Mucosa of rectum (tissue), 2 donors: ENCODE measurements around the gene KTN1.
A peak's percentile ranks its signal among the peaks of the same experiment; 100 is the strongest.

Experiments used
- H3K27ac ChIP-seq, 2 donors: one replicate each; pipeline ENCODE4 v1.7.0; 2013; ENCODE audit warnings: inconsistent platforms in 2 of 2, low read depth in 2 of 2, low read length in 2 of 2
- H3K27me3 ChIP-seq, 2 donors: one replicate each; pipeline ENCODE4 v1.7.0; 2013; ENCODE audit warnings: low read length in 2 of 2; ENCODE audit not compliant: control insufficient read depth in 2 of 2, insufficient read depth in 2 of 2
- H3K36me3 ChIP-seq, 2 donors: one replicate each; pipeline ENCODE4 v1.7.0; 2013; ENCODE audit warnings: low read length in 2 of 2; ENCODE audit not compliant: control insufficient read depth in 2 of 2, insufficient read depth in 2 of 2
- H3K4me1 ChIP-seq, 2 donors: one replicate each; pipeline ENCODE4 v1.7.0; 2013; ENCODE audit warnings: low read length in 2 of 2, mild to moderate bottlenecking in 1 of 2; ENCODE audit not compliant: control insufficient read depth in 2 of 2, insufficient read depth in 2 of 2
- H3K4me3 ChIP-seq, 2 donors: one replicate each; pipeline ENCODE4 v1.7.0; 2013; ENCODE audit warnings: low read length in 2 of 2
- H3K9ac ChIP-seq, 2 donors: one replicate each; pipeline ENCODE4 v1.7.0; 2013; ENCODE audit warnings: low read length in 2 of 2, low read depth in 1 of 2, mild to moderate bottlenecking in 1 of 2
- H3K9me3 ChIP-seq, 2 donors: one replicate each; pipeline ENCODE4 v1.7.0; 2013; ENCODE audit warnings: low read length in 2 of 2; ENCODE audit not compliant: control insufficient read depth in 2 of 2
- donor health status: healthy.
- donor health status: Normal muscosa, but diverticular disease.

Gene KTN1

DNA sequence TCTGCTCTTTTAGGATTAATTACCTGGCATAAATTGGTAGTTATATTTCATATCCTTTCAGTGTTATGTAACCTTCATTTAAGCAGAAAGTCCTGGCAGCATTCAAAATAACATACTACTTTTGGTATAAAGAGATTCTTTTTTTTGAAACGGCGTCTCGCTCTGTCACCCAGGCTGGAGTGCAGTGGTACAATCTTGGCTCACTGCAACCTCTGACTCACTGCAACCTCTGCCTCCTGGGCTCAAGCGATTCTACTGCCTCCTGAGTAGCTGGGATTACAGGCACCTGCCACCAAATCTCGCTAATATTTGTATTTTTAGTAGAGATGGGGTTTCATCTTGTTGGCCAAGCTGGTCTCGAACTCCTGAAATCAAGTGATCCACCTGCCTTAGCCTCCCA, 9.2 kb downstream of the KTN1 start:
- H3K4me3 ChIP-seq: no peak overlapping the region
- peaks cover 22 to 24% of the 10 kb centered on the region in 2 donors for H3K4me1 ChIP-seq
- H3K36me3 ChIP-seq: no peaks in the 10 kb centered on the region
- no peaks in the 10 kb centered on the region for H3K9me3 ChIP-seq
- no peaks in the 10 kb centered on the region for H3K27me3 ChIP-seq
- H3K27ac ChIP-seq: no peak overlapping the region
- no peak overlapping the region for H3K9ac ChIP-seq

DNA sequence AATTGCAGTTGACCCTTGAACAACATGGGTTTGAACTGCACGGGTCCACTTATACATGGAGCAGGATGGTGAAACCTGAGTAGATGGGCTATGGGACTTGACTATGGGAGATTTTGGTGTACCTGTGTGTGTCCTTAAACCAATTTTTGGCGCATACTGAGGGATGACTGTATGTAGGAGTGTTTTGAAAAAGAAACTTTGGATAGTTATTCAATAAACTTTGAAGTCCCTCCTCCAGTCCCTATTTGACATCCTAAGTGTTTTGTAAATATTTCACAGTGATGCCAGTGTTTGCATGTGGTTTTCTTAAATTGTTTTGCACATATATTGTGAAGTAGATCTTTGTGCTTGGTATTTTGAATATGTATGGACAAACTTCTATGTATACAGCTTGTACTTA, 12.4 kb downstream of the KTN1 start:
- Histone ChIP-seq H3K4me1 (peaks cover 10 to 12% of the 10 kb centered on the region in 2 donors), H3K9ac (no peak overlapping the region), H3K27me3 (no peaks in the 10 kb centered on the region), H3K9me3 (no peaks in the 10 kb centered on the region), H3K27ac (no peak overlapping the region), H3K36me3 (no peaks in the 10 kb centered on the region), H3K4me3 (no peak overlapping the region)

DNA sequence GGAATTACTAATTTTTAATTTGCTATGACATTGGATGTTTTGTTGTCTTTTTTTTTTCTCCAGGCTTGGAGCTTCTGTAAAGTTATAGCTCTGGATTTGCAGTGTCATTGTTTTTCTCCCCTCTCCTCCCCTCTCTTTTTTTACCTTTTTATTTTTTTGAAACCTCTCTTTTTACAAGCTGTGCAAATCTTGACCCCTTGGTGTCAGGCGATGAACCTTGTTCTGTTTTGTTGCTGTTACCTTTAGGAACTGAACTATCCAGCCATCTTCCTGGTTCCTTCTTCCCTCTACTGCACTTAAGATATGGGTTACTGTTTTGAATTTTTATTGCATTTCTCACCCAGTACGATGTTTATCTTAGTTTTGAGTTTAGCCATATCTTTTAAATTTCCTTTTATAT, 13.7 kb downstream of the KTN1 start:
- Histone ChIP-seq H3K27me3 (no peaks in the 10 kb centered on the region), H3K27ac (peak overlapping the region in 1 of 2 donors; percentile 14), H3K36me3 (no peaks in the 10 kb centered on the region), H3K9me3 (no peaks in the 10 kb centered on the region), H3K4me1 (peaks cover 5 to 8% of the 10 kb centered on the region in 2 donors), H3K4me3 (no peak overlapping the region), H3K9ac (no peak overlapping the region)

DNA sequence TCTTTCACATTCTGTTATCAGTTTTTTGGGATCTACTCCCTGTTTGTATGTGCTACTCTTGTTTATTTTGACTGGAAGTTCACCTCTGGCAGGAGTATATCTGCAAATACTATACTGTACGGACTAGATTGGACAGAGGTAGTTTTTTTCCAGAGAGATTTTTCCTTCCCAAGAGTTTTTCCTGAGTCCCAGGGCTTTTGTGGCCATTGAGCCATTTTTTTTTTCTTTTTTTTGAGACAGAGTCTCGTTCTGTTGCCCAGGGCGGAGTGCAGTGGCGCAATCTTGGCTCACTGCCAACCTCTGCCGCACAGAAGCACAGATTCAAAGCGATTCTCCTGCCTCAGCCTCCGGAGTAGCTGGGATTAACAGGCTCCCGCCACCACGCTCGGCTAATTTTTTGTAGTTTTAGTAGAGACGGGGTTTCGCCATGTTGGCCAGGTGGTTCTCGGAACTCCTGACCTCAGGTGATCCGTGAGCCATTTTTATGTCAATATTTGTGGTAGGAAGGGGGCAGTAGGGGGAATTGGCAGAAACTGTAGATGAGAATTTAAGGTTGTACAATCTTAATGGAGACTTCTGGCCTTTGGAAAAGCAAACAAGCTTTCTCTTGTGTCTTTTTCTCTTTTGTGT, 19.4 kb downstream of the KTN1 start:
- H3K27me3 ChIP-seq: no peaks in the 10 kb centered on the region
- peaks cover 0 to 3% of the 10 kb centered on the region in 2 donors for H3K4me1 ChIP-seq
- no peaks in the 10 kb centered on the region for H3K36me3 ChIP-seq
- H3K27ac ChIP-seq: no peak overlapping the region
- H3K4me3 ChIP-seq: peak overlapping the region; percentile 48 to 55
- no peaks in the 10 kb centered on the region for H3K9me3 ChIP-seq
- peak overlapping the region in 1 of 2 donors; percentile 16 for H3K9ac ChIP-seq

DNA sequence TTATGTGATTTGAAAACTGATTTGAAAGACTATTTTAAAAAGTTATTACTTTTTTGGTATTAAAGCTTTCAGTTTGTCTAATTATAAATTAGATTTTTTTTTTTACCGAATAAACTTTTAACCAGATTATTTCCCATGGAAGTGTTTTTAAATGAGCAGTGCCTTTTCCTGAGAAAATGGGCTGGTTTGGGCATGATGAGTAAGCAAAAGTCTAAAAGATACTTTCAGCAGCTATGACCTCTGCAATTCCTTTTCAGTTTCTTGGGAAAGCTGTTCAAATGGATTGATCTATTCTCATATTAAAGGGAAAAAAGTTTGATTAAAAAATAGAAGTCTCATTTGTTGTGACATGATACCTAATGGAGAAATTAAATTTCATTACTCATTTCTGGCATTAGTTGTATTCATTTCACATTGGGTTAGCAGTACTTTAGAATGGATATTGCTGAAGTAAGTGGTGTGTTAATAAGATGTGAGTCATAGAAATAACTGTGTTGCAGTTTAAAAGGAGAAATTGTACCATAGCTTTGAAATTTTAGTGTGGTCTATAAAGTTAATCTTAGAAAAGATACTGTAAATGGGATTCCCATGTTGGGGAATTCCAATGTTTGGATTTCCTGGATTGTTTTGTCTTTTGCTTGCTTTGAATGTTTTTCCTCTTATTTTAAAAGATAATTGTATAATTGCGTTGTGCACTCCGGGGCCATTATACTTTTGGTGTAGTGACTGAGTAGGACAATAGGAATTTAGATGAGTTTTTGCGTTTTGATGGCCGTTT, 21.0 kb downstream of the KTN1 start:
- Histone ChIP-seq H3K9me3 (no peaks in the 10 kb centered on the region), H3K27me3 (no peaks in the 10 kb centered on the region), H3K27ac (no peak overlapping the region), H3K9ac (no peak overlapping the region), H3K4me3 (no peak overlapping the region), H3K36me3 (no peaks in the 10 kb centered on the region), H3K4me1 (peaks cover 2 to 8% of the 10 kb centered on the region in 2 donors)

DNA sequence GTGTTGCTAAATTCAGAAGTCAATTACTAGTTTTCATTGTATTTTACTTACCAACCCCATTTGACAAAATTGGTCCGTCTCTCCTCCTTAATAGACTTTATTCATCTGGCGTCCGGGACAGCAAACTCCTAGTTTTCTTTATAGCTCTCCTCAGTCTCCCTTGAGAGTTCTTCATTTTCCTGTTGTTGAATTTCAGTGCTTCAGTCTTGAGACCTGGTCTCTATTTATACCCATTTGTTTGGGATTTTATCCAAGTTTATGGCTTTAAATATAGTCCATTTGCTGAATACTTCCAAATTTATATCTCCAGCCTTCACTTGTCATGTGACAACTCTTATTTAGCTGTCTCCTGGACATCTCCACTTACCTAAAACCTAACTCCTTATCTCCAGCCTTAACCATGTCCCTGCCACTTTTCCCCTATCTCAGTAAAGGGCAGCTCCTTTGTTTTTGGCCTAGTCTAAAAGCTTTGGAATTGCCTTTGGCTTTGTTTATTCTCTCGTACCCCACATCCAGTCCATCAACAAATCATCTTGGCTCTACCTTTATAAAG, 23.5 kb downstream of the KTN1 start:
- Histone ChIP-seq H3K4me1 (peaks cover 2 to 13% of the 10 kb centered on the region in 2 donors), H3K36me3 (no peaks in the 10 kb centered on the region), H3K27me3 (no peaks in the 10 kb centered on the region), H3K9ac (no peak overlapping the region), H3K9me3 (no peaks in the 10 kb centered on the region), H3K27ac (no peak overlapping the region), H3K4me3 (no peak overlapping the region)

DNA sequence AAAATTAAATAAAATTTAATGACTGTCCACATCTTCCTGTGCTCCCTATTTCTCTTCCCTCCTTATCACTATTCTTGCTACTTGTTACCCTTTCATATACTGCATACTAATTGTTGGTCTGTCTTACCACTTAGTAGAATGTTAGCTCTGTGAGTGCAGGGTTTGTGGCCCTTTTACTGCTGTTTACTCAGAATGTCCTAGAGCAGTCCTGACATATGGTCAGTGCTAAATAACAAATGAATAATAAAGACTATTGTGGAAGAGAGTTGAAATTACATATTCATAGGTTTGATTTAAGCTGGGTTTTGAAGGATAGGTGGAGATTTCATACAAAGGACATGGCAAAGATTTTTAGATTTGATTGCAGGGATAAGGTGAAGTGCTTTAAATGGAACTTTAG, 24.5 kb downstream of the KTN1 start:
- Histone ChIP-seq H3K4me1 (peaks cover 2 to 10% of the 10 kb centered on the region in 2 donors), H3K27me3 (no peaks in the 10 kb centered on the region), H3K27ac (no peak overlapping the region)

DNA sequence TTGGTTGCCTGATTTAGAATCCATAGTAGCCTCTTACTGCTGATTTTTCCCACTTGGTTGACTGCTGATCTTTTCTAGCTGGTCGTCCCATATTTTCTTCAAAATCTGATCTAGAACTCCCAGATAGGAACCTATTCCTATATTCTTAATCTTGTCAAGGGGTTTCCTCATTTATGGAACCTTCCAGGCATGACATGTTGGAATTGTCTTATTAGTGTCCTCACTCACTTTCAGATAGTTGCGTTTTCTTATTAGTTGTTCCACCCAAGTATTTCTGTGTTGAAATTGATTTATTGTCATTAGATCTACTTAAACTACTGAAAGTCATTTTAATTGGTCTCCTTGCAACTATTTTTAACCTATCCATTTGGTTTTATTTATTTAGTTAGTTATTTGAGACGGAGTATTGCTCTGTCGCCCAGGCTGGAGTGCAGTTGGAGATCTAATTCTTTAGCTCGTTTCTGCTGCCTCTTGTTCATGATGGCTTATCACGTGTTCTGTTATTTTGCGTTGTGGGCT, 25.0 kb downstream of the KTN1 start:
- no peaks in the 10 kb centered on the region for H3K27me3 ChIP-seq
- no peaks in the 10 kb centered on the region for H3K9me3 ChIP-seq
- H3K4me3 ChIP-seq: no peak overlapping the region
- H3K4me1 ChIP-seq: peaks cover 2 to 10% of the 10 kb centered on the region in 2 donors
- no peaks in the 10 kb centered on the region for H3K36me3 ChIP-seq
- no peak overlapping the region for H3K9ac ChIP-seq
- H3K27ac ChIP-seq: no peak overlapping the region

More for the DNA sequence above, 24.5 kb downstream of the KTN1 start:
- H3K9me3 ChIP-seq: no peaks in the 10 kb centered on the region
- no peak overlapping the region for H3K4me3 ChIP-seq
- no peaks in the 10 kb centered on the region for H3K36me3 ChIP-seq
- H3K9ac ChIP-seq: no peak overlapping the region

DNA sequence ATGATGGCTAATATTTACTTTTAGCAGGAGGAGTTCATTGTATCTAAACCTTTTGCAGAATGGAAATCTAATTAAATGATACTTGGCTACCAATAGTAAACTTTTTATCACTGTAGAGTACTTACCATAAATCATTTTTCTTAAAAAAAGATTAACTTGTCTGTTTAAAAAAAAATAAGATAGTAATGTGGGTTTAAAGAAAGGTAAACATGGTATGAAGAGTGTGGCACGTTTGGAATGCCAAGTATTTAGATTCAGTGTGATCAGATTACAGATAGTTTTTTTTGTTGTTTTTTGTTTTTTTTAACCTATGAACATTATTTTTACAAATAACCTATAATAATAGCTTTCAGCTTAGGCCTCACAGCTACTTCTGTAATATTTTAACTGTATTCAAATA, 25.8 kb downstream of the KTN1 start:
- H3K4me1 ChIP-seq: peaks cover 2 to 10% of the 10 kb centered on the region in 2 donors

DNA sequence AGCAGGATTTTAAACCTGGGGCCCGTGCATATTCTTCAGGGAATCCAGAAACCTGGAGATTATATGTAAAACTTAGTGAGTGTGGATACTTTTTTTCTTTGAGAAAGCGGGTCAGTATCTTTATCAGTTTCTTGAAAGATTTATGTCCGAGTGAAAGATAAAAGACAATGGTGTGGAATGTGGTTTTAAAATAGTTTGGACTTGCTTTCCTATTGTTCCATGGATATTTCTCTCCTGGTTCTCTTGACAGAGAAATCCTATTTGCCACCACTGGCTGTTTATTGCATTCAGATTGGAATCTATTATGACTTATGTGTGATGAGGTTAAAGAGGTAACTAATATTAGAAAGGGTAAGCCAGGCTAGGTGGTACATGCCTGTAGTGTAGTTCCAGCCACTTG, 27.4 kb downstream of the KTN1 start:
- H3K9me3 ChIP-seq: no peaks in the 10 kb centered on the region
- H3K4me3 ChIP-seq: no peak overlapping the region
- no peak overlapping the region for H3K27ac ChIP-seq
- H3K4me1 ChIP-seq: peaks cover 2 to 10% of the 10 kb centered on the region in 2 donors
- no peak overlapping the region for H3K9ac ChIP-seq
- no peaks in the 10 kb centered on the region for H3K27me3 ChIP-seq
- peaks cover 0 to 3% of the 10 kb centered on the region in 2 donors for H3K36me3 ChIP-seq

More for the DNA sequence above, 25.8 kb downstream of the KTN1 start:
- H3K27ac ChIP-seq: no peak overlapping the region
- H3K27me3 ChIP-seq: no peaks in the 10 kb centered on the region
- H3K36me3 ChIP-seq: no peaks in the 10 kb centered on the region
- H3K4me3 ChIP-seq: no peak overlapping the region
- H3K9ac ChIP-seq: no peak overlapping the region
- no peaks in the 10 kb centered on the region for H3K9me3 ChIP-seq
